Ectodermal cell (in vitro differentiated cells): ENCODE measurements around the gene NUP62.
"Not testable (repeated sequence)": the region's sequence is repeated elsewhere in the genome, so short reads cannot be mapped to it uniquely, and the experiment has no call there.

Experiments
- H3K27ac ChIP-seq: 2 replicates; pipeline ENCODE4 v1.7.0; 2013; ENCODE audit warnings: mild to moderate bottlenecking, low read depth, low read length; ENCODE audit not compliant: insufficient read depth, poor library complexity, severe bottlenecking
- H3K27me3 ChIP-seq: 2 replicates; pipeline ENCODE4 v1.7.0; 2013; ENCODE audit warnings: mild to moderate bottlenecking, low read length; ENCODE audit not compliant: insufficient read depth, control insufficient read depth, poor library complexity, severe bottlenecking
- H3K36me3 ChIP-seq: one replicate; pipeline ENCODE4 v1.7.0; 2013; ENCODE audit warnings: low read length; ENCODE audit not compliant: control insufficient read depth, insufficient read depth
- H3K4me1 ChIP-seq: one replicate; pipeline ENCODE4 v1.7.0; 2013; ENCODE audit warnings: low read length; ENCODE audit not compliant: control insufficient read depth, insufficient read depth
- H3K4me3 ChIP-seq: 2 replicates; pipeline ENCODE4 v1.7.0; 2013; ENCODE audit warnings: low read depth, low read length, control low read depth; ENCODE audit not compliant: insufficient read depth
- H3K9me3 ChIP-seq: 2 replicates; pipeline ENCODE4 v1.7.0; 2013; ENCODE audit warnings: mild to moderate bottlenecking, low read length, moderate library complexity; ENCODE audit not compliant: control insufficient read depth
- WGBS, 2 experiments: methylation state at CpG; one replicate each; pipeline ENCODE4 v1.1.7; 2013; ENCODE audit warnings: missing lambda C conversion rate in 2 of 2; 5-methylcytosine and 5-hydroxymethylcytosine counted together

The NUP62 gene

DNA sequence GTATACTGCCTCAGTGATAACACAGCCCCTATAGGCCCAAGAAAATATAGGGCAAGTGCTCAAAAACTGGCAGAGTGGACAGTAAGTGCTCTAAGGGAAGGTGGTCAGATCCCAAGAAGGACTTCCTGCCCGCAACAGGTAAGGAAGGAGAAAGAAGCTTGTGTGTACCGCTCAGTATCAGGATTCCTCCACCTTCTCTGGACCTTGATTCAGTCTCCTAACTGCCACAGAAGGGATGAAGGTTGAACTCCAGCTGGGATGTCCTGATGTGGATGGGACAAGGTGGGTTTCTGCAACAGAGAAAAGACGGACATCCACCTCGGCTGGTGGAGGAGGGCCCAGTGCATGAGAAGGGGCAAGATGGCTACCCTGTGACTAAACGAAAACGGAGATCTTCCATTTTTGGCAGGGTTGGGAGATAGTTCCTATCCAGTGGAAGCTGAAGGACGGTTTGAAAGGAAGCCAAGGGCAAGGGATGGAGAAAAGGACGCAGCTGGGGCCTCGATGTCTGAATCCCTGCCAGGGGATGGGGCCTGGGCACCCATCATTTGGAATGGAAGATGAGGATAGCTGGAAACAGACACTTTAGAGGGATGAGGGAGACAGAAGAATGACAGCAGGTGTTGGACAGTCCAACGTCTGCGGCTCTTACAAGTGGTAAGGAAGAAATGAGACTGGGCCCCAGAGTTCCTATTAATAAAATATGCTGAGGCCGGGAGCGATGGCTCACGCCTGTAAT is 1.6 kb downstream of the NUP62 start:
- Histone ChIP-seq H3K4me3 (peak overlapping the region; percentile 78), H3K36me3 (peaks cover 23% of the 10 kb centered on the region)

DNA sequence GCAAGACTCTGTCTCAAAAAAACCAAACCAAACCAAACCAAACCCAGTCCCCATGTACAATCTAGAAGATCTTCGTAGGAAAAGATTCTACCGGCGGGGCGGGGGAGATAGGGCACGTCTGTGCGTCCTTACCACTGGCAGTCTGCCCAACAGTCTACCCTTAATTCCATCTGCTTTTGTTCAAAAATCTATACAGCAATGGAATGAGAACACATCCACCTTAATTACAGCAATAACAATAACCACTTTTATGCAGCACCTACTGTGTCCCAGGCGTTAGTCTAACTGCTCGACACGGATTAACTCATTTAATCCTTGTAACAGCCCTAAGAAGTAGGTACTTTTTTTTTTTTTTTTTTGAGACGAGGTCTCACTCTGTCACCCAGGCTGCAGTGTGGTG is 2.8 kb downstream of the NUP62 start:
- peaks cover 23% of the 10 kb centered on the region for H3K36me3 ChIP-seq
- H3K4me1 ChIP-seq = peaks cover 19% of the 10 kb centered on the region
- H3K27me3 ChIP-seq = no peaks in the 10 kb centered on the region
- no peaks in the 10 kb centered on the region for H3K9me3 ChIP-seq
- 94 to 98% methylated on average over 10 of the region's 10 CpGs for WGBS, 2 experiments
- H3K4me3 ChIP-seq = no peak overlapping the region
- no peak overlapping the region for H3K27ac ChIP-seq

More for the DNA sequence above, 1.6 kb downstream of the NUP62 start:
- H3K27me3 ChIP-seq = no peaks in the 10 kb centered on the region
- H3K4me1 ChIP-seq = peaks cover 15% of the 10 kb centered on the region
- 92 to 93% methylated on average over 14 of the region's 14 CpGs for WGBS, 2 experiments
- H3K9me3 ChIP-seq = no peaks in the 10 kb centered on the region
- no peak overlapping the region for H3K27ac ChIP-seq

DNA sequence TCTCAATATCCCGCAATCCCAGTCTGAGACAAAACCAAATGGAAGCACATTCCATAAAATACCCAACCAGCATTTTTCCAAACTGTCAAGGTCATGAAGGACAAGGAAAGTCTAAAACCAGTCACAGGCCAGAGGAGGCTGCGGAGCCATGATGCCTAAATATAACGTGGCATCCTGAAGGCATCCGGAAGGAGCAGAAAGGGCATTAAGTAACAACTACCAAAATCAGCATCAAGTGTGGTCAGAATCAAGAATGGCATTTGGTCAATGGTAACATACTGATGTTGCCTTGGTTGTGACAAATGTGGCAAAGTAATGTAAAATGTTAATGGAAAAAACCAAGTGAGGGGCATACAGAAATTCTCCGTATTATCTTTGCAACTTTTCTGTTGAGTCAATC is 3.8 kb downstream of the NUP62 start:
- no peaks in the 10 kb centered on the region for H3K27me3 ChIP-seq
- WGBS, 2 experiments = 95 to 97% methylated on average over 5 of the region's 5 CpGs
- peaks cover 23% of the 10 kb centered on the region for H3K36me3 ChIP-seq
- H3K9me3 ChIP-seq = no peaks in the 10 kb centered on the region
- H3K4me1 ChIP-seq = peaks cover 19% of the 10 kb centered on the region
- H3K27ac ChIP-seq = no peak overlapping the region
- H3K4me3 ChIP-seq = no peak overlapping the region

DNA sequence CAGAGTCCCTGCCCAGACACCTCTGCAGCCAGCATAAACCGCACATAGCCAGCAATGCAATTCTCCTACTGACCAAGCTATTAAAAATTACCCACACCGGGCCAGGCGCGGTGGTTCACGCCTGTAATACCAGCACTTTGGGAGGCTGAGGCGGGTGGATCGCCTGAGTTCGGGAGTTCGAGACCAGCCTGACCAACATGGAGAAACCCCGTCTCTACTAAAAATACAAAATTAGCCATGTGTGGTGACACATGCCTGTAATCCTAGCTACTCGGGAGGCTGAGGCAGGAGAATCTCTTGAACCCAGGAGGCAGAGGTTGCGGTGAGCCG is 4.5 kb downstream of the NUP62 start:
- peaks cover 19% of the 10 kb centered on the region for H3K4me1 ChIP-seq
- 94% methylated on average over 13 of the region's 13 CpGs for WGBS, 2 experiments
- not testable (repeated sequence) for H3K27ac ChIP-seq, H3K4me3 ChIP-seq, H3K9me3 ChIP-seq, H3K27me3 ChIP-seq
- H3K36me3 ChIP-seq = peaks cover 23% of the 10 kb centered on the region

DNA sequence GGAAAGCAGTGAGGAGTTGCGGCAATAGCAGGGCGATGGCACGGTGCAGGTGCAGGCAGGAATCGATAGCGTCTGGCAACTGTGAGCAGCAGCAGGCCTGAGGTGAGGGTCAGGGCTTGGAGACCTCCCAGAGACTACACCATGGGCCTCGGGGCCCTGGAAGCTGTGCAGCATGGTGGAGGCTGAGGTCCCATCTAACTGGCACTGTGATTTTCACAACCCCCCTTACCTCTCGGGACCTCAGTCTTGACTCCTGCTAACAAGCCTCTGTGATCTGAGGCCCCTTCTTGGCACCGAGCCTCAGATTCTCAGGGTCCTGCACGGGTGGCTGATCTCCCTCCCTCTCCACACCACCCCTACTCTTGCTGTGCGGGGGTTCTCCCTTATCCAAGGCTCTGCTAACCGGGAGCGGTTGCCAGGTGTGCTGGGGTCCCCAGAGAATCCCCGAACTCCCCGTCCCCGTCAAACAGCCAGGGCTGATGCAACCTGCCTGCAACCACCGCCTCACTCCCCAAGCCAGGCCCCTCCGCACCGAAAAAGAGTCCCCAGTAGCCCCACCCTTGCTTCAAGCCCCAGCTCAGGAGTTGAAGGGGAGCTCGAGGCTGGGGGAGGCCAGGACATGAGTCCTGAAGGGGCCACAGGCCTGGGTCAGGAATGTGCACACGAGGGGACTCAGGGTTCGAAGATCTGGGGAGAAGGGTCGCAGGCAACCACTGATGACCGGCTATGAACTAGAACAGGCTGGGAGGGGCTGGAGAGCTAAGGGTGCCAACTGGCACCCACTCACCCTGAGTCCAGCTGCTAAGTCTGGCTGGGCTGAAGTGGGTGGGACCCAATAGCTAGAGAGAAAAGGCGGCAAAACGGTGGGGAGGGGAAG is 5.1 kb downstream of the NUP62 start:
- 93% methylated on average over 25 of the region's 25 CpGs for WGBS, 2 experiments
- Histone ChIP-seq H3K4me3 (no peak overlapping the region), H3K4me1 (peaks cover 19% of the 10 kb centered on the region), H3K27ac (no peak overlapping the region), H3K27me3 (no peaks in the 10 kb centered on the region), H3K9me3 (no peaks in the 10 kb centered on the region), H3K36me3 (peaks cover 23% of the 10 kb centered on the region)

DNA sequence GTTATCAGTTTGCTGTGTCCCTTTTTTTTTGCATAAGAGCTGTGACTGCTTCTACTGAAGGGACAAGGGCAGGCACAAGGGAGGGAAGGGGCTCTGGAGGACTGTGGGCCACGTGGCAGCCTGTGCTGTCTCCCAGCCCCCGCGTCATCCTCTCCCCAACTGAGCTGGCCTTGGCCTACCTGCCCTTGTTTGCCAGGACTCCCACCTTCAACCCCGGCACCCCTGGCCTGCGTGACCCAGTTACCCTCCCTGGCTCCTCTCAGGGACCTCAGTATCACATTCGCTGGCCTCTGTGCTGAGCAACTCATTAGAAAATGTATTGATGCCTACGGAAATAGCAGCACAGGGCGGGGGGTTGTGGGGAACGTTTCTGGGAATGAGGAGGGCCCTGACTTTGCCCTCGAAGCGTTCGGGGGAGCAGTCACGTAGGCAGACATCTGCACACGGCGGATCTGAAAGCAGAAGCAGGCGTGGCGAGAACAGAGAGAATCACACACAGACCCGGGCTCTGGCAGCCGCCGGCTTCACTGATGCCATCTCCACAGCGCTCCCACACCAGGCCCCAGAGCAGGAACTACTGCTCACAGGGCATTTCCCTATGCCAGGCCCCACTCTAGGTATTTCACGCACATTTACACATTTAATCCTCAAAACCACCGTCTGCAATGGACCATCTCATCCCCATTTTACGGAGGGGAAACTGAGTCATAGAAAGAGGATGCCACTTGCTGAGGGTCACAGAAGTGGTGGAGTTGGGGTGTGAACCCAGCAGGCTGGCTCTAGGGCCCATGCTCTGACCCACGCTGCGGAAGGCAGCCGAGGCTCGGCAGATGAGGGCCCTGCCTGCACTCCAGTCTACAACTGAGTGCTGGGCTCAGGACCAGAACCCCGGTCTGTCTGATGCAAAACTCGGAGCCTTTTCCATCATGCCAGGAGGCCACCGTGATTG is 6.0 kb downstream of the NUP62 start:
- Histone ChIP-seq H3K4me3 (no peak overlapping the region), H3K9me3 (no peaks in the 10 kb centered on the region), H3K4me1 (peaks cover 19% of the 10 kb centered on the region), H3K36me3 (peaks cover 23% of the 10 kb centered on the region), H3K27ac (no peak overlapping the region), H3K27me3 (no peaks in the 10 kb centered on the region)
- WGBS, 2 experiments = 93 to 94% methylated on average over 31 of the region's 31 CpGs

DNA sequence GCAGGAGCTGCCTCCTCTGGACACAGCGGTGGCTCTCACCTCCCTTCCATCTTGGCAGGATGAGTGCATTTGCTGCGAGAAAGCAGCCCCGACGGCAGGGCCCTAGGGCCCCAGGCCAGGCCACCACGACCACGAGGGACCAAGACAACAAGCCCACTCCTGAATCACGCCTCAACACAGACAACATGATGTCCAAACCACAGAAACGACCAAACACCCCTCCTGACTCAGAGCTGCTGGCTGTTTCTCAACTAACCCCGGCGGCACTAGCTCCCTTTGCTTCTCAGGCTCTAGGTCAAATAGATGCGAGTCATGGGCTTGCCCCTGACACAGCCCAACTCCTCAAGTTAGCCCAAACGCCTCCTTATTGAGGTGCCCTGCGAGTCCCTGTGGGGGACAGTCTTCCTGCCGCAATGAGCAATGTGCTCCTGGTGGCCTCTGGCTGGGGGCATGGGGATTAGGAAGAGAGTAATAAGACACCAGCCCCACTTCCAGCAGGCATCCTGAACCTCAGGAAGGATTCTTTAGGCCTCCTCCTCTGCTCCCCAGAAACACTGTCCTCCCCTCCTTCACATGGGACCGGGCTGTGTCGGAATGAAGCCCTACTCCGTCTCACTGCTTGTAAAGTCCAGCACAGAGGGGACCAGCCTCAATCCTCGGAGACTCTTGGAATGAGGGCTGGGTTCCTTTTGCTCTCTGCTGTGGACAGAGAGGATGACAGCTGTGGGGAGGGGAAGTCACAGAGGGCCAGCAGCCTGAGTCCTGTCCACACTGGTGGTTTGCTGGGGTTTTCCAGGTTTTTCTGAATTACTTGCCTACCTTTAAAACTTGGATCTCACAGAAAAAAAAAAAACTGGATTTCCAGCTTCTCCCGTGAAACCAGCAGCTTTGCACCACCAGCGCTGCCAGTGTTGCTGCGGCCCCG is 7.2 kb downstream of the NUP62 start:
- H3K4me3 ChIP-seq = no peak overlapping the region
- WGBS, 2 experiments = 91 to 92% methylated on average over 22 of the region's 22 CpGs
- no peaks in the 10 kb centered on the region for H3K27me3 ChIP-seq
- no peak overlapping the region for H3K27ac ChIP-seq
- H3K4me1 ChIP-seq = peaks cover 15% of the 10 kb centered on the region
- no peaks in the 10 kb centered on the region for H3K9me3 ChIP-seq
- peaks cover 14% of the 10 kb centered on the region for H3K36me3 ChIP-seq

DNA sequence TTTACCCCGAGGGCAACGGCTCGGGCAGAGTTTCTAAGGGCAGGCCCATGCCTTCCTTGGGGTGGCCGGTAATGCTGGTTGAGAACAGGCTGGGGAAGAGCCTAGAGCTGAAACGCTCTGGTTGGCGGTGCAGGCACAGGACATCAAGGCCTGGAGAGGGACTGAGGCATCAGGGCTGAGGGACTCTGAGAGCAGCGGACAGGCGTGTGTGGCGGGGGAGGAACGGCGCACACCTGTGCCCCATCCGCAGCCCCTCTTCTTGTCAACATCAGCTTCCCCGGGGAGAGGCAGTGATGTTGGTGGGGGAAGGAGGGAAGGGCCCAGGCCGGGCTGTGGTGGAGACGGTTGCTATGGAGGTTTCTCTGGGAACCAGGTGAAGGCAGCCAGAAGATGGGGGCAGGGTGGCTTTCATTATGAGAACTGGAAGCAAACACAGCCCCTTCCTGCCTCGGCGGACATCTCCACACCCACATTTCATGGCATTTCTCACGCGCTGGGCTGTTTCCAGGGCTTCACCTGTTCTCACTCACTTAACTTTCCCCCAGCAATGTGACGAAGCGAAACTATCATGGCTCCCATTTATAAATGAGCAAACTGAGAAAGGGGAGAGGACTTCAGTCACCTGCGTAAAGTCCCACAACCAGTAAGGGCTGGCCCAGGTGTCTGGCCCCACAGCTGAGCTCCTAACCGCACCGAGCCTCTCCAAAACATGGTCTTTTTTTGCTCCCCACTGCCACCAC is 8.5 kb downstream of the NUP62 start:
- H3K4me3 ChIP-seq = no peak overlapping the region
- peaks cover 10% of the 10 kb centered on the region for H3K36me3 ChIP-seq
- WGBS, 2 experiments = 94 to 96% methylated on average over 24 of the region's 24 CpGs
- H3K9me3 ChIP-seq = no peaks in the 10 kb centered on the region
- H3K27me3 ChIP-seq = no peaks in the 10 kb centered on the region
- H3K4me1 ChIP-seq = peaks cover 14% of the 10 kb centered on the region
- H3K27ac ChIP-seq = no peak overlapping the region

DNA sequence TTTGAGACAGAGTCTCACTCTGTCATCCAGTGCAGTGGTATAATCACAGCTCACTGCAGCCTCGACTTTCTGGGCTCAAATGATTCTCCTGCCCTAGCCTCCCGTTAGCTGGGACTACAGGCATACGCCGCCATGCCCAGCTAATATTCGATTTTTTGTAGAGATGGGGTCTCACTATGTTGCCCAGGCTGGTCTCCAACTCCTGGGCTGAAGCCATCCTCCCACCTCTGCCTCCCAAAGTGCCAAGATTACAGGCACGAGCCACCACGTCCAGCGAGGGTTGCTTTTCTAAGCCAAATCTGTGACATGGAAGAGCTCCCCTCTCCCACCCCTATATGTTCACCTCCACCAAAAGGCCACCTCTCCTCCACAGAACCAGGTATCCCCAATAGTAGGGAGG is 11.2 kb downstream of the NUP62 start:
- Histone ChIP-seq H3K4me1 (peaks cover 13% of the 10 kb centered on the region), H3K27ac (no peak overlapping the region), H3K9me3 (no peaks in the 10 kb centered on the region), H3K27me3 (no peaks in the 10 kb centered on the region), H3K36me3 (peaks cover 19% of the 10 kb centered on the region), H3K4me3 (no peak overlapping the region)
- WGBS, 2 experiments = 92% methylated on average over 8 of the region's 8 CpGs
